MM.1S (cell line): ENCODE data around the gene MMP1.

Experiments used
- CTCF ChIP-seq: fragments of 300-600 bp; sonication (generic); IDR thresholded peaks from 2 replicates; pipeline ENCODE4 v1.5.1; 2016; ENCODE audit warnings: antibody characterized with exemption, low read length, mixed read lengths
- EZH2 ChIP-seq: fragments of 300-600 bp; sonication (generic); optimal IDR thresholded peaks from 2 replicates; pipeline ENCODE3; 2017; ENCODE audit warnings: low read depth, mild to moderate bottlenecking, antibody characterized with exemption, low read length, mixed read lengths

GRCh38 chr11:102833731-102834130 lies 35.8 kb upstream of the MMP1 start:
- TF ChIP-seq EZH2 (no peak), CTCF (no peak)
